Bronchial epithelial cell (primary cell): ENCODE results near the gene CNTN5. TPM values are rescaled to one million over a fixed set of nuclear protein-coding genes. Genes with fewer than 3 reads are reported as not detected.
A peak's percentile ranks its signal among the peaks of the same experiment; 100 is the strongest.

ENCODE experiments used
- DNase-seq: peaks from one replicate; pipeline ENCODE4 v3.0.0-alpha.2; 2010; ENCODE audit warnings: low read depth
- FAIRE-seq: peaks from 2 replicates; lab custom pipeline; 2011; peaks lifted over from hg19 to GRCh38; lab: Jason Lieb, UNC
- H3K27me3 ChIP-seq: 2 replicates; pipeline ENCODE4 v1.5.1; 2011; ENCODE audit warnings: low read length; ENCODE audit not compliant: control insufficient read depth, insufficient read depth
- H3K36me3 ChIP-seq: 2 replicates; pipeline ENCODE4 v1.5.1; 2011; ENCODE audit warnings: low read length; ENCODE audit not compliant: control insufficient read depth, insufficient read depth
- H3K4me3 ChIP-seq: 2 replicates; pipeline ENCODE4 v1.5.1; 2011; ENCODE audit warnings: mild to moderate bottlenecking, low read depth, low read length, control low read depth
- CTCF ChIP-seq: IDR thresholded peaks from 2 replicates; pipeline ENCODE4 v1.5.1; 2011; ENCODE audit warnings: mild to moderate bottlenecking, moderate library complexity, low read length, control low read depth, inconsistent platforms; ENCODE audit not compliant: insufficient read depth, severe bottlenecking
- total RNA-seq: library from RNA; depleted of rRNA; stranded (reverse); fragments of >200 nt; gene quantifications from 2 replicates; pipeline ENCODE4 v1.2.1, GENCODE V29; 2014

CNTN5 gene
- total RNA-seq, 1 donor from 2014 or later = not detected

GRCh38 chr11:100192181-100192580 is 1171.4 kb downstream of the CNTN5 start:
- DNase-seq = no peak
- no peak for TF ChIP-seq CTCF
- Histone ChIP-seq H3K27me3 (no peaks in the 10 kb centered on the region), H3K36me3 (no peaks in the 10 kb centered on the region), H3K4me3 (no peak overlapping the region)
- FAIRE-seq = no peak

- no peak for FAIRE-seq
- TF ChIP-seq CTCF = no peak
- peak; percentile 22 for DNase-seq
- Histone ChIP-seq H3K4me3 (no peak overlapping the region), H3K27me3 (no peaks in the 10 kb centered on the region), H3K36me3 (no peaks in the 10 kb centered on the region)
Measured at GRCh38 chr11:100203789-100204188, 1183.0 kb downstream of the CNTN5 start.

GRCh38 chr11:100205926-100206325 is 1185.2 kb downstream of the CNTN5 start:
- TF ChIP-seq CTCF = no peak
- Histone ChIP-seq H3K27me3 (no peaks in the 10 kb centered on the region), H3K36me3 (no peaks in the 10 kb centered on the region), H3K4me3 (no peak overlapping the region)
- DNase-seq (peak; percentile 75), FAIRE-seq (no peak)

GRCh38 chr11:100208207-100208606 is 1187.5 kb downstream of the CNTN5 start:
- Histone ChIP-seq H3K27me3 (no peaks in the 10 kb centered on the region), H3K4me3 (no peak overlapping the region), H3K36me3 (no peaks in the 10 kb centered on the region)
- TF ChIP-seq CTCF = no peak
- peak; percentile 95 for DNase-seq
- FAIRE-seq = no peak

GRCh38 chr11:100214791-100215190 is 1194.0 kb downstream of the CNTN5 start:
- Histone ChIP-seq H3K36me3 (no peaks in the 10 kb centered on the region), H3K4me3 (no peak overlapping the region), H3K27me3 (no peaks in the 10 kb centered on the region)
- TF ChIP-seq CTCF = no peak
- FAIRE-seq = no peak
- DNase-seq = no peak

- no peak for TF ChIP-seq CTCF
- H3K4me3 ChIP-seq = no peak overlapping the region
- FAIRE-seq (no peak), DNase-seq (no peak)
- no peaks in the 10 kb centered on the region for H3K36me3 ChIP-seq
- H3K27me3 ChIP-seq = no peaks in the 10 kb centered on the region
Measured at GRCh38 chr11:100220801-100221200, 1200.1 kb downstream of the CNTN5 start.
